SJSA1 (cell line): ENCODE data around the gene IFNGR2. TPM values are rescaled to one million over a fixed set of nuclear protein-coding genes. Genes with fewer than 3 reads are reported as not detected.
A peak's percentile ranks its signal among the peaks of the same experiment; 100 is the strongest.
"Not testable (repeated sequence)": the region's sequence is repeated elsewhere in the genome, so short reads cannot be mapped to it uniquely, and the experiment has no call there.

Source experiments
- DNase-seq, 2 experiments: peaks; one replicate each; pipeline ENCODE4 v3.0.0-alpha.2; 2015 to 2020; ENCODE audit warnings: low spot score in 2 of 2, low read depth in 1 of 2
- H3K27ac ChIP-seq: fragments of 250-450 bp; sonication (Bioruptor Pico); 2 replicates; pipeline ENCODE4 v1.5.1; 2020; ENCODE audit warnings: mild to moderate bottlenecking, moderate library complexity
- H3K27me3 ChIP-seq: fragments of 250-450 bp; sonication (Bioruptor Pico); replicated peaks from 2 replicates; pipeline ENCODE4 v1.5.1; 2020; ENCODE audit warnings: mild to moderate bottlenecking, moderate library complexity
- H3K36me3 ChIP-seq: fragments of 250-450 bp; sonication (Bioruptor Pico); 2 replicates; pipeline ENCODE4 v1.5.1; 2020; ENCODE audit warnings: mild to moderate bottlenecking
- H3K4me1 ChIP-seq: fragments of 250-450 bp; sonication (Bioruptor Pico); replicated peaks from 2 replicates; pipeline ENCODE4 v1.6.1; 2021; ENCODE audit warnings: mild to moderate bottlenecking
- H3K4me3 ChIP-seq: fragments of 250-450 bp; sonication (Bioruptor Pico); 2 replicates; pipeline ENCODE4 v1.5.1; 2020; ENCODE audit warnings: mild to moderate bottlenecking
- H3K9me3 ChIP-seq: fragments of 250-450 bp; sonication (Bioruptor Pico); replicated peaks from 2 replicates; pipeline ENCODE4 v1.5.1; 2020; ENCODE audit warnings: mild to moderate bottlenecking
- total RNA-seq: library from RNA; depleted of rRNA; stranded (reverse); fragments of >200 nt; shearing (Covaris generic); gene quantifications from 2 replicates; pipeline ENCODE4 v1.2.3, GENCODE V29; 2014

IFNGR2 gene
- total RNA-seq, 1 experiment from 2014 or later = 92.0 TPM

DNA sequence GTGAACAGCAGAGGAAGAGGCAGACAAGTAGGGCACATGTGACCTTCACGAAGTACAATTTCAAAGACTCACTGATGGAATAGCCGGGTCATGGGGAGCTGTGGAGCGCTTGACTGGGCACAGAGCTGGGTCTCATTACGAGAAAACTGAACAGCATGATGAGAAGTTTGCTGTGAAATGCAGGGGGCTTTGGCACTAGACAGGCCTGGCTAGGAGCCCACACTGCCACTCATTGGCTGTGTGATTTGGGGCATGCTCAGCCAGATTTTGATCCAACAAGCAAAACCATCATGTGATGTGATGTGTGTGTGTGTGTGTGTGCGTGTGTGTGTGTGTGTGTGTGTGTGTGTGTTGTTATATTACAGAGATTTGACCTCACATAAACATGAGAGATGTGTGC, 4.9 kb upstream of the IFNGR2 start:
- Histone ChIP-seq H3K4me3 (no peak overlapping the region), H3K9me3 (no peaks in the 10 kb centered on the region), H3K27ac (no peak overlapping the region), H3K27me3 (no peaks in the 10 kb centered on the region), H3K4me1 (peaks cover 47% of the 10 kb centered on the region), H3K36me3 (no peaks in the 10 kb centered on the region)
- no peak for DNase-seq

DNA sequence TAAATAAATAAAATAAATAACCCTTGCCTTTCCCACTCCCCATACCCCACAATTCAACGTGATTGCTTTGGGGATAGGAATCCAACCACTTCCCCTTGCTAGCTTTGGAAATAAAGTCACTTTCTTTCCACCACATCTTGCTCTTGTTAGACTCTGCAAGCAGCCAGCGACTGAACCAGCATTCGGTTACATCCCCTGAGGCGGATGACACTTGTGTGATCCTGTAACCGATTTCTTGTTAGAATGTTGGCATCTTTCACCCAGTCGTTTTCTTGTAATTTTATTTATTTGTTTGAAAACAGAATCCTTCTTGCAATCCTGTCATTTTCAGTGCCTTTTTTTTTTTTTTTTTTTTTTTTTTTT, 1.6 kb upstream of the IFNGR2 start:
- Histone ChIP-seq H3K4me3 (no peak overlapping the region), H3K9me3 (no peaks in the 10 kb centered on the region), H3K36me3 (peaks cover 26% of the 10 kb centered on the region), H3K27me3 (no peaks in the 10 kb centered on the region), H3K27ac (no peak overlapping the region), H3K4me1 (peaks cover 50% of the 10 kb centered on the region)
- DNase-seq = peak in 1 of 2 experiments; percentile 9

- Histone ChIP-seq H3K27me3 (no peaks in the 10 kb centered on the region), H3K27ac (no peak overlapping the region; the same call in 1 of the 2 replicates), H3K4me3 (peak overlapping the region; percentile 77), H3K4me1 (peaks cover 47% of the 10 kb centered on the region), H3K9me3 (no peaks in the 10 kb centered on the region), H3K36me3 (peaks cover 32% of the 10 kb centered on the region)
- peak in 1 of 2 experiments; percentile 19 for DNase-seq
These were observed 923 bp upstream of the IFNGR2 start for GRCh38 chr21:33402001-33402979.

GRCh38 chr21:33403786-33404585, 773 bp downstream of the IFNGR2 start:
- Histone ChIP-seq H3K36me3 (peaks cover 44% of the 10 kb centered on the region), H3K27me3 (no peaks in the 10 kb centered on the region), H3K4me1 (peaks cover 46% of the 10 kb centered on the region), H3K9me3 (no peaks in the 10 kb centered on the region), H3K27ac (peak overlapping the region; percentile 62), H3K4me3 (peak overlapping the region; percentile 77)
- peak; percentile 65 to 67 for DNase-seq

DNA sequence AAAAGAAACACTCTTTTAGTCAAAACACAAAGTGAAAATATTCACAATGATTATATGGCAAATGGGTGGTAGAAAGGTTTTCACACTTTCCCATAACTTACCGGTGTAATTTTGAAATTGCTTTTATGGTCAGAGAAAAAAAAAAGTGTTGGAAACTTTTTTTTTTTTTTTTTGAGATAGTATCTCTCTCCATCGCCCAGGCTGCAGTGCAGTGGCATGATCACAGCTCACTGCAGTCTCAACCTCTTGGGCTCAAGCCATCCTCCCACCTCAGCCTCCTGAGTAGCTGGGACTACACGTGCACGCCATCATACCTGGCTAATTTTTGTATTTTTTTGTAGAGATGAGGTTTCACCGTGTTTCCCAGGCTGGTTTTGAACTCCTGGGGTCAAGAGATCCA, 3.3 kb downstream of the IFNGR2 start:
- H3K4me3 ChIP-seq = no peak overlapping the region
- no peak overlapping the region for H3K27ac ChIP-seq
- no peaks in the 10 kb centered on the region for H3K9me3 ChIP-seq
- H3K4me1 ChIP-seq = peaks cover 22% of the 10 kb centered on the region
- no peak for DNase-seq
- peaks cover 54% of the 10 kb centered on the region for H3K36me3 ChIP-seq
- no peaks in the 10 kb centered on the region for H3K27me3 ChIP-seq

- no peaks in the 10 kb centered on the region for H3K9me3 ChIP-seq
- no peaks in the 10 kb centered on the region for H3K4me1 ChIP-seq
- H3K36me3 ChIP-seq = peaks cover 68% of the 10 kb centered on the region
- H3K4me3 ChIP-seq = no peak overlapping the region
- H3K27ac ChIP-seq = no peak overlapping the region
- no peaks in the 10 kb centered on the region for H3K27me3 ChIP-seq
- DNase-seq = no peak
These were observed 8.8 kb downstream of the IFNGR2 start for GRCh38 chr21:33411949-33412430.

- not testable (repeated sequence) for DNase-seq, H3K27ac ChIP-seq, H3K4me1 ChIP-seq, H3K9me3 ChIP-seq, H3K4me3 ChIP-seq, H3K27me3 ChIP-seq
- peaks cover 68% of the 10 kb centered on the region for H3K36me3 ChIP-seq
These were observed 9.2 kb downstream of the IFNGR2 start for GRCh38 chr21:33412439-33412831.

DNA sequence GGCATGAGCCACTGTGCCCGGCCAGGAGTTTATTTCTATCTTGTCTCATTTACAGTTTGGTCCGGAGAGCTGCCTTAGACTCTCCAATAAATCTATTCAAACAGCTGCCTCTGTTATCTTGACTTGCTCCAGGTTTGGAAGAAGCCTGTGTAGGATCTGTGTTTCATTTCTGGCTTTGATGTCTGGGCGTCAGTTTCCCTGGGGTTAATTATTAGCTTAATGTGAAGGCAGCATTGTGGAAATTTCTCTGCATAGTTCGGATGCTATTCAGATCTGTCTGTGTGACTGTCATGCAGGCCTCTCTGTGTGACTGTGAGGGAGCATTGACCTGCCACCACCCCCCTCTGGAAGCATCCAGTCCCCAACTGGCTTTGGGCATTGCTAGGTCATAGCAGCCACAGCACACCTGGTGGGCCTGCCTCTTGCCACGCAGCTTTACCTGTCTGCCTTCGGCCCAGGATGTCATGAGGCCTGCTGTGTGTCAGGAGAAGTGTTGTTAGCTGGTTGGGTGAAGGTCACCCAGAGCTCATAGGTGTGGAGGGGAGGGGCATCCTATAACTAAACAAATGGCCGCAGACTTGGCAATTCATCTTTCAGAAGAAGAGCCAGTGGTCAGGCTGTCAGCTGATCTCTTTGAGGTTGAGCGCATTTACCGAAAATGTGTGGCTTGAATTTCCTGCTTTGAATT, 9.8 kb downstream of the IFNGR2 start:
- no peak overlapping the region for H3K4me3 ChIP-seq
- H3K27me3 ChIP-seq = no peaks in the 10 kb centered on the region
- no peaks in the 10 kb centered on the region for H3K4me1 ChIP-seq
- H3K36me3 ChIP-seq = peaks cover 70% of the 10 kb centered on the region
- H3K27ac ChIP-seq = no peak overlapping the region
- DNase-seq = no peak
- H3K9me3 ChIP-seq = no peaks in the 10 kb centered on the region

- Histone ChIP-seq H3K4me3 (no peak overlapping the region), H3K36me3 (peaks cover 72% of the 10 kb centered on the region), H3K27ac (no peak overlapping the region), H3K27me3 (no peaks in the 10 kb centered on the region), H3K4me1 (no peaks in the 10 kb centered on the region), H3K9me3 (no peaks in the 10 kb centered on the region)
- DNase-seq = no peak
These were observed 10.9 kb downstream of the IFNGR2 start for GRCh38 chr21:33414068-33414467.

DNA sequence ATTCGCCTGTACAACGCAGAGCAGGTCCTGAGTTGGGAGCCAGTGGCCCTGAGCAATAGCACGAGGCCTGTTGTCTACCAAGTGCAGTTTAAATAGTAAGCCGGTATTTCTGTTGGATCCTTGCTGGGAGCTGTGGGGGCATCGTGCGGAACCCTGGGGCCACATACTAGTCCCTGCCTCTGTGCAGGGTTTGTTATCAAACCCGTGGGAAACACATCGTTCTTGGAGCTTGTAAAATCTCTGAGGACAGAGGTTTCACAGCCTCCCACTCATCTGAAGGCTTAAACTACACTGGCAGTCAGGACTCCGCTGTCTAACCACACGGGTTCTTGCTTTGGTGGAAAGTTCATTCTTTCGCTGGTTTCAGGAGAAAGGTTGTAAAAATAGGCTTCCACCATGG, 11.7 kb downstream of the IFNGR2 start:
- DNase-seq = no peak
- H3K27ac ChIP-seq = no peak overlapping the region
- H3K4me3 ChIP-seq = no peak overlapping the region
- no peaks in the 10 kb centered on the region for H3K9me3 ChIP-seq
- no peaks in the 10 kb centered on the region for H3K4me1 ChIP-seq
- H3K27me3 ChIP-seq = no peaks in the 10 kb centered on the region
- peaks cover 80% of the 10 kb centered on the region for H3K36me3 ChIP-seq

GRCh38 chr21:33418691-33419090, 15.5 kb downstream of the IFNGR2 start:
- Histone ChIP-seq H3K36me3 (peaks cover 76% of the 10 kb centered on the region), H3K4me1 (no peaks in the 10 kb centered on the region), H3K9me3 (no peaks in the 10 kb centered on the region), H3K27ac (no peak overlapping the region), H3K4me3 (no peak overlapping the region), H3K27me3 (no peaks in the 10 kb centered on the region)
- no peak for DNase-seq

DNA sequence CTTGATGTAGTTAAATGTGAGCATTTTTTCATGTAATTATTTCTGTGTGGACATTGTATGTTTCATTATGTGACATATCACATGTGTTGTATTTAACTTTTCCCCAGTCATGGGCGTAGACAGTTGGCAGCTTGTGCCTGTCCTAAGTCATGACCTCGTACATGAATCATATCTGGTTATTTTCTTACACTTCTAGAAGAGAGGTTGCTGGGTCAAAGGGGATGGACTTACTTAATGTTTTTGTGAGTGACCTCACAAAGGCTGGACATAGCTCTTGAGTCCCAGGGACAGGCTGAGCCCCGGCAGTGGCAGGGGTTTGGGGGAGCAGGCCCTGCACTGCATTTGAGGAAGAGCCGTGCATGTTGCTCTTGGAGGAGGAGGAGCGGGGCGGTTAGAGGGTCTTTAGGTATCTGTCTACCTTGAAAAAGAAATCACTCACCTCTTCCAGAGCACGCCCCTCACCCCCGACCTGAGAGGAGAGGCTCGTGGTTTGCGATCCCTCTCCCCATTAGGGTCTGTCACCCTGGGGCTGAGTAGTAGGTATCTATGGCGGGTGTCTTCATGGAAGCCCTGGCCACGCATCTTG, 16.4 kb downstream of the IFNGR2 start:
- no peak overlapping the region for H3K4me3 ChIP-seq
- H3K9me3 ChIP-seq = no peaks in the 10 kb centered on the region
- DNase-seq = no peak
- H3K27me3 ChIP-seq = no peaks in the 10 kb centered on the region
- H3K4me1 ChIP-seq = no peaks in the 10 kb centered on the region
- no peak overlapping the region for H3K27ac ChIP-seq
- H3K36me3 ChIP-seq = peaks cover 77% of the 10 kb centered on the region

GRCh38 chr21:33421713-33422393, 18.6 kb downstream of the IFNGR2 start:
- Histone ChIP-seq H3K4me3 (no peak overlapping the region), H3K4me1 (no peaks in the 10 kb centered on the region), H3K27ac (no peak overlapping the region), H3K9me3 (no peaks in the 10 kb centered on the region), H3K27me3 (no peaks in the 10 kb centered on the region), H3K36me3 (peaks cover 76% of the 10 kb centered on the region)
- DNase-seq = no peak
